IPS-15b (cell line): Measurements from ENCODE around the gene SLC38A10.

Source experiments
- H3K27me3 ChIP-seq: one replicate; pipeline ENCODE4 v1.6.1; 2013; ENCODE audit warnings: low read length; ENCODE audit not compliant: control insufficient read depth, insufficient read depth
- H3K36me3 ChIP-seq: one replicate; pipeline ENCODE4 v1.6.1; 2013; ENCODE audit warnings: low read length; ENCODE audit not compliant: control insufficient read depth, insufficient read depth
- H3K4me1 ChIP-seq: one replicate; pipeline ENCODE4 v1.6.1; 2013; ENCODE audit warnings: mild to moderate bottlenecking, low read length; ENCODE audit not compliant: control insufficient read depth, insufficient read depth
- H3K4me3 ChIP-seq: one replicate; pipeline ENCODE4 v1.5.1; 2013; ENCODE audit warnings: low read depth, low read length
- H3K9ac ChIP-seq: one replicate; pipeline ENCODE4 v1.6.1; 2013; ENCODE audit warnings: low read depth, mild to moderate bottlenecking, low read length
- H3K9me3 ChIP-seq: one replicate; pipeline ENCODE4 v1.6.1; 2013; ENCODE audit warnings: mild to moderate bottlenecking, low read length; ENCODE audit not compliant: control insufficient read depth, insufficient read depth

Gene SLC38A10

DNA sequence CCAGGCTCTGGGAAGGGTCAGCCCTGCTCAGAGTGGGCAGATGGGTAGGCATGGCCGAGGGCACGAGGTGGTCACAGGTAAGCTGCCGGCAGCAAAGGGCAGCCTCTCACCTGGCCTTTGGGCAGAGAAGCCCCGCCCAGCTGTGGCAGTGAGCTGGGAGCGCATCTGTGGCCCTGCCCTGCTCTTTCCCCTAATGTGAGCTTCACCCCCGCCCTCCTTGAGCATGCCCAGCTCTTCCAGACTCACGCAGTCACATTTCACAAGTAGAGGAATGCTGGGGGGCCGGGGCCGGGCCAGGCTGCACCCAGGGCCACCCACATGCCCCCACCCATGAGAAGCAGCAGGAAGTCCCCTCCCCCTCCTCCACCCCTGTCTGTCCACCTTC, 40.7 kb upstream of the SLC38A10 start:
- peaks cover 5% of the 10 kb centered on the region for H3K27me3 ChIP-seq
- H3K4me1 ChIP-seq, result peaks cover 2% of the 10 kb centered on the region
- no peak overlapping the region for H3K9ac ChIP-seq
- H3K4me3 ChIP-seq, result no peak overlapping the region
- H3K36me3 ChIP-seq, result no peaks in the 10 kb centered on the region
- no peaks in the 10 kb centered on the region for H3K9me3 ChIP-seq

DNA sequence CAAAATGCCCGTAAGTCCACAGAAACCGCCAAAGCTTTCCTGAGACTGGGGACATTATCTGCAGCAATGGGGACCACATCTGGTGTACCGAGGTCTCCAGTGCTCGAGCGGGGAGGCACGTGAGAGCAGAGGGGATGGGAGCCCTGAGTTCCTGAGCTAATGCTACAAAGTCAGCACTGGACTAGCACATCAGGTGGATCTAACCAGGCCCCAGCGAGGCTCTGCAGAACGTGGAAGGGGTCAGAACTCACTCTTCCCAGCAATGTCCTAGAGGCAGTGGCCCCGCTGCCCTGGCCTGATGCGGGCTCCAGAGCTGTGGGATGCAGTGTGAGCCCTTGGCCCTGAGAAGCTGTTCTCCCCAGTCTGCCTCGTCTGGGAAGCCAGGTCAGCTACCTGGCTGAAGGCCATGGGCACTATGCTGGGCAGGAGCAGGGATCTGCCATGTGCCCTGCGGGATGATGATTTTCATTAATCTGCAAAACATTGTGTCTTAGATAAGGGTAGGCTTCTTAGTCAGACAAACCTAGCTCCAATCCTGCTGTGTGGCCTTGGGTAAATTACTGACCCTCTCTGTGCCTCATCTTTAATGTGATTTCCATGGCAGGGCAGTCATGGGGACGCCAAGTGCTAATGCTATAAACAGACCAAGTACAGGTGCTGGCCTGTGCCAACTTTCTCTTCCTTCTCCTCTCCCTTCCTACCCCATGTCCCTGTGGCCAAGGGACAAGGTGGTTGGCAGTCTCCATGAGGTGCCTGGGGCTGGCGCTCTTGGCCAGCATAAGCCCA, 40.1 kb upstream of the SLC38A10 start:
- no peaks in the 10 kb centered on the region for H3K27me3 ChIP-seq
- peaks cover 2% of the 10 kb centered on the region for H3K4me1 ChIP-seq
- H3K36me3 ChIP-seq, result no peaks in the 10 kb centered on the region
- H3K9me3 ChIP-seq, result no peaks in the 10 kb centered on the region
- H3K9ac ChIP-seq, result no peak overlapping the region
- no peak overlapping the region for H3K4me3 ChIP-seq

DNA sequence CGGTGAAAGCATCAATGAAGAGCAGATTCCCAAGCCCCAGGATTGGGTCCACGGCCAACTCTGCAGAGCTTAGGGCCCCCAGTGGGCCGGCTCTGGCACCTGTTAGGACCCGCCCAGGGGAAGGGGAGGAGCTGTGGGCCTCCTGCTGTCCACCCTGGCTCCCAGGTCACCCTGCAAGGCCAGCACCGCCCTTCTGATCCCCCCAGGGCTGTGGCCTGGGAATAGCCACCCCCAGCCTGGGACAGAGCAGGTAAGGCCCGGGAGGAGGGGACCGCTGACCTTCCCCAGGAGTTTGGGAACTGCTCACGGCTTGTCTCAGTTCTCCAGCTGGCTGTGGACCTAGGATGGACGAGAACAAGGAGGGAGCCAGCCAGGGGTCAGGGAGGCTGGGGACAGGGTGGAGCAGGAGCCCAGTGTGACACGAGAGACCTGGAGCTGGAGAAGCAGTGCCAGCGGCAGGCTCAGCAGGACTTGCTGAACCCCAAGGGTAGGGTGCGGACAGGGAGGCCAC, 39.3 kb upstream of the SLC38A10 start:
- Histone ChIP-seq H3K27me3 (no peaks in the 10 kb centered on the region), H3K36me3 (no peaks in the 10 kb centered on the region), H3K9me3 (no peaks in the 10 kb centered on the region), H3K4me1 (peaks cover 2% of the 10 kb centered on the region), H3K4me3 (no peak overlapping the region), H3K9ac (no peak overlapping the region)

DNA sequence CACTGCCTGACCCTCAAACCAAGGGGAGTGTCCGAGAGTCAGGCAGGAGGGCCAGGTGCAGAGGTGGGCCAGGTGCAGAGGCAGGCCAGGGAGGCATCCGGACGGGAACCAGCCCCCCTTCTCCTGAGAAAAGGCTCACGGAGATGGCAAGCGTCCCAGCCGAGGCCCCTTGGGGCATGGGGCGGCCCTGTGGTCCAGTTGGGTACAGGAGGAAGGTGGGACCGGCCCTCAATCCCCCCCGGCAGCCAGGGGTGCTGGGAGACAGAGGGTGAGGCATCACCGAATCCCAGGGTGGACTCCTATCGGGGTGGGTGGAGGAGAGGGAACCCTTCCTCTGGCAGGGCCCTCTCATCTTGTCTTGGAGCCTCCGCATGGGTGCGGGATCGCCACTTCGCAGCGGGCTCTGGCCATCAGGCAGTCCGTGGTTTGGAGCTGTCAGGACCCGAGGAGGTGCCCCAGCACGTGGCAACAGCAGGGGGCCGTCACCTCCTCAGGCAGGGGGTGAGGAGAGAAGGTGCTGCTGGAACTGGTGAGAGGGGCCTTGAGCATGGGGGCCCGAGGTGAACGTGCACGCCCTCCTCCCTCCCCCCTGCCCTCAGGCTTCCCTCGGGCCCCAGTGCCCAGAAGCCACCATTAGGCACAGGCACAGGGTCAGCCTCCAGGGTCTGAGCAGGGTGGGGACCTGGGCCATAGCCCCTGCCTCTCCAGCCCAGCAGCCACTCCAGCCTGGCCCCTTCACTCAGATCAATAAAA, 38.7 kb upstream of the SLC38A10 start:
- Histone ChIP-seq H3K9me3 (no peaks in the 10 kb centered on the region), H3K4me1 (peaks cover 1% of the 10 kb centered on the region), H3K9ac (no peak overlapping the region), H3K36me3 (no peaks in the 10 kb centered on the region), H3K4me3 (no peak overlapping the region), H3K27me3 (no peaks in the 10 kb centered on the region)

DNA sequence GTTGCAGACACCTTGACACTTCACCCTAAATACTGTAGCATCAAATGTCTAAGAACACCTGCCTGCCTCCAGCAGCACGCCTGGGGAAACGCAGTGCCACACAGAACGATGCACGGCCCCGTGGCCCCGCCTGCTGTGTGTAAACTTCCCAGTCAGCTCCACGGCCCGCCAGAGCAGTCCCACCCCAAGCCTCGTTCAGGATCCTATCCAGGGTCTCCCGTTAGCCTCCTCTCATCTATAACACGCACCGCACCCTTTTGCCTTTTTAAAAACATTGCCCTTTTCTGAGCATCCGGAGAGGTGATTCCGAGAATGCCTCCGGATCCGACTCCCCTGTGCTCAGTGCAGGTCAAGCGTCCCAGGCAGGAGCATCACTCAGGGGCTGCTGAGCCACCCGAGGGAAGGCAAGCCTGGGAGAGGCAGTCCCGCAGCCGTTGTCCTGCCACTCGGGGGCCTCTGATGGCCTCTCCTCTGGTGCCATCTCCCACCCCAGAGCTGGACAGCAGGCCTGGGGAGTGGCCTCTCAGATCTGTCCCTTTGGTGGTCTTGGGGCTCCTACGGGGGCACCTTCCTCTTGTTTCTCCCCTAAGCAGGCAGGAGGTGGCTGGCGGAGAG, 37.9 kb upstream of the SLC38A10 start:
- Histone ChIP-seq H3K9ac (no peak overlapping the region), H3K36me3 (no peaks in the 10 kb centered on the region), H3K4me3 (no peak overlapping the region), H3K9me3 (no peaks in the 10 kb centered on the region), H3K4me1 (peaks cover 2% of the 10 kb centered on the region), H3K27me3 (no peaks in the 10 kb centered on the region)

DNA sequence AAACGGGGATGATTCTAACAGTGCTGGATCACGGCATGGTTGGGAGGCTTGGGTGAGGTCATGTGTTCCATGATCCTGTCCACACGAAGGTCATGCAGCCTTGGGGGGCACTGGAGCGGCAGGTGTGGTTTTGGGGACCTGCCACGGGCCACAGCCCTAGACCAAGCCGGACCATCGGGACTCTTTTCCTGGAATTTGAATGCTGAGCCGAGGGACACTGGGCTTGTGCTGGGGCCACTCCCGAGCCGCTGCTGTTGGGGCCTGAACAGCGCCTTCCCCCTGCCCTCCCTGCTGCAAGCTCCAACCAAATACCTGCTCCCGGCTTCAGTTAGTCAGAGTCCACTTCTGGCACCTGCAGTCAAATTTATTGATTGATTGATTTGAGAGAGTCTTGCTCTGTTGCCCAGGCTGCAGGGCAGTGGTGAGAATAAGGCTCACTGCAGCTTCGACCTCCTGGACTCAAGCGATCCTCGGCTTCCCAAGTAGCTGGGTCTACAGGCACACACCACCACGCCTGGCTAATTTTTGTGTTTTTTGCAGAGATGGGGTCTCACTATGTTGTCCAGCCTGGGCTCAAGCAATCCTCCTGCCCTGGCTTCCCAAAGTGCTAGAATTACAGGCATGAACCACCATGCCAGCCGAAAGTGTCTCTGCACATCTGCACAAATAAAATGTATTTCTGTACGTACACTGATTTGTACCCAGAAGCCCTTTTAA, 37.2 kb upstream of the SLC38A10 start:
- Histone ChIP-seq H3K4me1 (peaks cover 2% of the 10 kb centered on the region), H3K9me3 (no peaks in the 10 kb centered on the region), H3K4me3 (no peak overlapping the region), H3K36me3 (no peaks in the 10 kb centered on the region), H3K9ac (no peak overlapping the region), H3K27me3 (no peaks in the 10 kb centered on the region)

DNA sequence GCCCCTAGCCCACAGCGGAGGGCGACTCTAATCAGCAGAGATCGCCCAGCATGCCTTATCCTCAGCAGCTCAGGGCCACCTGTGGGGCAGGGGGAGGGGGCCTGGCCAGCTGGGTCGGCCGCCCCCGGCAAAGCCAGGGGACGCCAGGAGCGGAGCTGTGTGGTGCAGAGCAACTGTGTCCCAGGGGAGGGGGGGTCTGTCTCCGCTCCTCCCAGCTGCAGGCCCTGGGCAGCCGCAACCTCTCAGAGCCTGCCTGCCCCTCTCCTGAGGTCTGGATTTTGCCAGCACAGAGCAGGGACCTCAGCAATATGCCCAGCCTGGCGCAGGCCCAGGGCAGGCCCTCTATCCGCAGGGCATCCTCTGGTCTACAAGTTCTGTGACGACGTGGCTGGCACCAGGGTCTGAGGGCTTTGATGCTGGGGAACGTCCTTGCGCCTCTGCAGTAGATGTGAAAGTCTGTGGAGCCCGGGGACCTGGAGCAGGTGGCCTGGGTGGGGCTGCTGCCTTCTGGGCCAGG, 36.5 kb upstream of the SLC38A10 start:
- Histone ChIP-seq H3K27me3 (no peaks in the 10 kb centered on the region), H3K4me1 (peaks cover 2% of the 10 kb centered on the region), H3K9me3 (no peaks in the 10 kb centered on the region), H3K36me3 (no peaks in the 10 kb centered on the region), H3K4me3 (no peak overlapping the region), H3K9ac (no peak overlapping the region)

DNA sequence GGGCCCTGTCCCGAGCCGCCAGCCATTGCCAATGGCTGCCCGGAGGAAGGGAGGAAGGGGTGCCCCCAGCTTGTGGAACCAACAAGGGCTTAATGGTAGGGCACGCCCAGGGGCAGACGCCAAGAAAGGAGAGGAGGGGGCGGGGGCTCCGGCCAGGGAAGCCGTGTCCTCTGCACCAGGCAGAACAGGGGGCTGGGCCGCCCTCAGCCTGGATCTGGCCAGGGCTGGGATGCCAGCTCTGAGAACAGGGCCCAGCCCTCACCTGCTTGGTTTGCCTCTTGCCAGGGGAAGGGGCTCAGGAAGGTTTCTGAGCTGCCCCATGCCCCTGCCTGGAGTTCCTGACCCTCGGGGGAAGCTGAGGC, 35.8 kb upstream of the SLC38A10 start:
- no peaks in the 10 kb centered on the region for H3K9me3 ChIP-seq
- H3K9ac ChIP-seq, result no peak overlapping the region
- peaks cover 2% of the 10 kb centered on the region for H3K4me1 ChIP-seq
- no peaks in the 10 kb centered on the region for H3K27me3 ChIP-seq
- H3K4me3 ChIP-seq, result no peak overlapping the region
- H3K36me3 ChIP-seq, result no peaks in the 10 kb centered on the region

DNA sequence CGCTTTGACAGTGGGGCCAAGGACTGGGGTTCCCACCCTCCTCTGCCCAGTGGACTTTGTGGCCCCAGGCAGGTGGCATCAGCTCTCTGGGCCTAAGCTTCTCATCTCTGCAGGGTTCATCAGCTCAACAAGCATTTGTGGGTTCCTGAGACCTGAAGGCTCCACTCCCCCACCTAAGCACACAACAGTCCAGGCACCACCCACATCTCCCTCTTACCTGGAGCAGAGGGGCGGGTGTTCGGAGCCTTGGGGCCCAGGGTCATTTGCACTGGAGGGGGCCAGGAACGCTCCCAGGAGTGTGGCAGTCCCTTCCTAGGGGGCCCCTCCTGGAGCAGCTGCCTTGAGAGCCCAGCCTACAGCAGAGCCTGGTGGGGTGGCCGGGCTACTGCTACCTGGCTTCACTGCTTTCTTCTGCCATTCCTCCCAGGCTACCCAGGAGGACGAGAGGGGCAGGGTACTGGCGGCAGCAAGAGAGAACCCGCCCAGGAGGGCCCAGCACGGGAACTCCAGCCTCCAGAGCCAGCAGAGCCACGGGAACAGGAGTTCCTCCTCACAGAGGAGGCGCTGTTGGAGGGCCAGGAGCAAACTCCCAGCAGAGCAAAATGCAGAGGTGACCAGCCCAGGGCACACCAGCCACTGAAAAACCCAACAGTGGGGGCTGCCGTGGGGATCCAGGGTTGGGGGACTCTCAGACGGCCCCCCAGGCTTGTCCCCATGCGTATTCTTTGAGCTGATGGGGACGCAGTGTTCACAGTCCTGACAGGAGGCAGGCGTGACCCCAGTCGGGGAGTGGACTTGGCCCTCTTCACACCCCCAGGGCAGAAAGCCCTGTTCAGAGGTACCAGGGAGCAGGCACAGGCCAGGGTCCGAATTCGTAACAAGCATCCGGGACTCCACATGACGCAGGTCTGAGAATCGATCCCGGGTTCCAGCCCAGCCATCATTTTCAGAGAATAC, 35.1 kb upstream of the SLC38A10 start:
- Histone ChIP-seq H3K9me3 (no peaks in the 10 kb centered on the region), H3K27me3 (no peaks in the 10 kb centered on the region), H3K9ac (no peak overlapping the region), H3K36me3 (no peaks in the 10 kb centered on the region), H3K4me3 (no peak overlapping the region), H3K4me1 (peaks cover 2% of the 10 kb centered on the region)

DNA sequence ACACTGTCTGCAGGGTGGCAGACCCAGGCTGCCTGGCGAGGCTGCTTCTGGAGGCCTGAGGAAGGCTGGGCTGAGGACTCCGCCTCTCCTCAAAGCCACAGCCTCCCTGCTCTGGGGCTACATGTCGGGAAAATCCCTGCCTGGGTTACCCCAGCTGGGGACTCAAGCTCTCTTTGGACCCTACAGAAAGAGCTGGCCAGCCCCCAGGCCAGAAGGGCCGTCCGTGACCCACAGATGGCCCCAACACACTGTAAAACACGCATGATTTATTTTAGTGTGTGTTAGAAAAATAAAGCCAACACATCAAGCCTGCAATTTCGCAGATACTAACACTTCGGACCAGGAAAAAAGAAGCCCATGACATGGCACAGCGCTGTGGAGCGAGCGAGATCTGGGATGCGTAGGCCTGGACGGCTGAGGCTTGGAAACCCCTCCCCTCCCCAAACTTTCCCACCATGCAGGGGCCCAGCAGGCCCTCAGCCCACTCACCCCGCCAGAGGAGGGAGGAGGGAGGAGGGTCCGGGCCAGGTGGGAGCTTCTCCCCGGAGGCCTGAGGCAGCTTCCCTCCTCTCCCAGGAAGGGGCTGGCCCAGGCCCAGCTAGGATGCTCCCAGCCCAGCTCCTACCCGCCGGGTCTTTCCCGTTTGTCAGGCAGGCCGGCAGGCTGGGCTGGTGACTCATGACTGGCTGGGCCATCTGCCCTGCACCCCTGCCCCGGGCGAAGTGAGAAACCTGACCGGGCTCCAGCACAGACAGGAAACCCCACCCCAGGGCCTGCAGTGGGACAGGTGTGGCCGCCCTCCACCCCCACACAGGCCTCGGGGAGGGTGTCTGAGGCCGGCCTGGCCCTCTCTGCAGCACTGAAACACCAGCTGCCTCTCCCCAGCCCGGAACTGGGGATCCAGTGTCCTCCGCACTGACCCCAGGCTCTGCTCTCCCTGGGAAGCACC, 34.1 kb upstream of the SLC38A10 start:
- Histone ChIP-seq H3K4me3 (no peak overlapping the region), H3K9ac (peak overlapping the region; percentile 12), H3K4me1 (peaks cover 2% of the 10 kb centered on the region), H3K36me3 (no peaks in the 10 kb centered on the region), H3K9me3 (no peaks in the 10 kb centered on the region), H3K27me3 (no peaks in the 10 kb centered on the region)
